GM21576 (cell line): ENCODE results near the gene TLX3.

Experiments
- ATAC-seq: cut with Tn5 transposase; IDR thresholded peaks from one replicate; pipeline ENCODE4 v1.9.1; 2021; ENCODE audit warnings: mild to moderate bottlenecking, moderate library complexity; ENCODE audit not compliant: unreplicated experiment

TLX3 gene

GRCh38 chr5:171300358-171300757, 8.7 kb upstream of the TLX3 start:
- ATAC-seq, result no peak

DNA sequence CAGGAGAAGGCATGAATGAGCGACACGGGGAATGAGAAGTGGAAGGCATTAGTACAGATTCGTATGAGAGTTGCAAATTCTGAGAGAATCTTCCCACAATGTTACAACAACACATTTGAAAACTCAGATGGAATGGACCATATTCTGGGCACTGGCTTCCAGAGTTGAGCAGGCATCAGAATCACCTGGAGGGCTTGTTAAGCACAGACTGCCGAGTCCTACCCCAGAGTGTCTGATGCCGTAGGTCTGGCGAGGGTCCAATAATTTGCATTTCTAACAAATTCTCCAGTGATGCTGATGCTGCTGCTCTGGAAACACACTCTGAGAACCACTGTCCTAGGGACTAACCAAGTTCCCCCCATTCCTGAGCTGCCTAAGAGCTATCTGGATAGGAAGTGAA, 2.9 kb upstream of the TLX3 start:
- ATAC-seq, result no peak

DNA sequence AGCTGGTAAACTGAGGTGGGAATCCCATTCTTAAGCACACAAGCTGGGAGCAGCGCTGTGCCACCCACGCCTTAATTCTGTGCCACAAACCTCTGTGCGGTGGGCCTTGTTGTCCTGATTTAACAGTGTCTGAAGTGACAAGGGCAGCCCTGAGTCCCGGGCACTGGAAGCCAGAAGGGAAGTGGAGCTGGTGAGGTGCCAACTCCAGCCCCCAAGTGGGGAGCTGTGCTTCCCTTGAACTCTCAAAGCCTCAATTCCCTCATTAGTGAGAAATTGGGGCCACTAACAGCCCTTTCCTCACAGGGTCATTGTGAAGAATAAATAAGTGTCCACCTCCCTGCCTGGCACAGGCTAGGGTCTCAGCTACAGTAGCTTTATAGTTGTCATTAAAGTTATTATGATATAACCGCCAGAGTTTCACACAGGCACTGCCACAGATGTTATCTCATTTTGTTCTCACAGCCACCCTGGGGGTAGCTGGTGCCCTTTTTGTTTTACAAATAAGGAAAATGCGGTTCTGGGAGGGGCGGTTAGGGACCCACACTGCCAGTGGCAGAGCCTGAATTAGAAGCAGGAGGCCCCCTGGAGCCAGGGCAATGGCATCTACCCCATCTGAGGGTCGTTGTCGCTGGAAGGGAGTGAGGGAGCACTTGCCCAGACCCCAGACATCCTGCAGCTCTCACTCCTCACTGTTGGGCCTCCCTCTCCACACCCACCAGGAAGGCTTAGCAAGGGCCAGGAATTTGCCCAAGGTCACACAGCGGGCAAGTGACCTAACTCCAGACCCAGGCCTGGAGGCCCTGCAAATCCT, 2.1 kb upstream of the TLX3 start:
- ATAC-seq, result no peak

GRCh38 chr5:171307789-171308452, 1.1 kb upstream of the TLX3 start:
- no peak for ATAC-seq

- ATAC-seq, result no peak
Observed at GRCh38 chr5:171309276-171310211, 496 bp downstream of the TLX3 start.

- ATAC-seq, result no peak
Observed at GRCh38 chr5:171310212-171310818, 1.3 kb downstream of the TLX3 start.

GRCh38 chr5:171310819-171311321, 1.8 kb downstream of the TLX3 start:
- ATAC-seq, result no peak

GRCh38 chr5:171311322-171312077, 2.5 kb downstream of the TLX3 start:
- no peak for ATAC-seq

- no peak for ATAC-seq
Observed at GRCh38 chr5:171312129-171312974, 3.3 kb downstream of the TLX3 start.

GRCh38 chr5:171313481-171314206, 4.6 kb downstream of the TLX3 start:
- no peak for ATAC-seq

- ATAC-seq, result no peak
Observed at GRCh38 chr5:171314728-171315385, 5.8 kb downstream of the TLX3 start.

- ATAC-seq, result no peak
Observed at GRCh38 chr5:171315386-171315891, 6.4 kb downstream of the TLX3 start.

GRCh38 chr5:171315925-171316257, 6.8 kb downstream of the TLX3 start:
- no peak for ATAC-seq

DNA sequence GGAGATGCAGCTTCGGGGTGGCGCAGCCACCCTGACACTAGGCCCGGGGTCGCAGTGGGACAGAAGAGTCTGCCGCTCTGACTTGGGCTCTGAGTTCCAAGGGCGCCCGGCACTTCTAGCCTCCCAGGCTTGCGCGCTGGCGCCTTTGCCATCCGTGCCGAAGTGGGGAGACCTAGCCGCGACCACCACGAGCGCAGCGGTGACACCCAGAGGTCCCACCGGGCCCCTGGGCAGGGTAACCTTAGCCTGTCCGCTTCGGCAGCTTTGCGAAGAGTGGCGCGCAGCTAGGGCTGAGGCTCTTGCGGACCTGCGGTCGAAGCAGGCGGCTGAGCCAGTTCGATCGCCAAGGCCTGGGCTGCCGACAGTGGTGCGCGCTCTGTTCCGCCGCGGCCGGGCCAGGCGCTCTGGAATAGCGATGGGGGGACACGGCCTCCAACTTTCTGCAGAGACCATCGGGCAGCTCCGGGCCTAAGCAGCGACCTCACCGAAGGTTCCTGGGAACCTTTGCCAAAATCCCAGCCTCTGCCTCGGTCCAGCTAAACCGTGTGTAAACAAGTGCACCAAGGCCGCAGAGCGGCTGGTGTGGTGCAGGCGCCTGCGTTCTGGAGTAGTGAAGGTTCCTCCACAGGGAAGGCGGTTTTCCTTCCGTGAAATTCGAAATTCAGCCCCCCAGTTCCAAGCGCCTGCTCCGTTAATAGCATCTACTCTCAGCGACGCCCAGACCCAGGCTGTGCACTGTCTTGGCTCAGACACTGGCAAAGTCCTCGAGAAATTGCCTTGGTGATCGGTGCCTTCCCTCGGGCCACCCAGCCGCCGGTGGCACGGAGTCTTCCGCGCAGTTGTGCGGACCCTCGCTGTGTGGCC, 7.4 kb downstream of the TLX3 start:
- no peak for ATAC-seq

DNA sequence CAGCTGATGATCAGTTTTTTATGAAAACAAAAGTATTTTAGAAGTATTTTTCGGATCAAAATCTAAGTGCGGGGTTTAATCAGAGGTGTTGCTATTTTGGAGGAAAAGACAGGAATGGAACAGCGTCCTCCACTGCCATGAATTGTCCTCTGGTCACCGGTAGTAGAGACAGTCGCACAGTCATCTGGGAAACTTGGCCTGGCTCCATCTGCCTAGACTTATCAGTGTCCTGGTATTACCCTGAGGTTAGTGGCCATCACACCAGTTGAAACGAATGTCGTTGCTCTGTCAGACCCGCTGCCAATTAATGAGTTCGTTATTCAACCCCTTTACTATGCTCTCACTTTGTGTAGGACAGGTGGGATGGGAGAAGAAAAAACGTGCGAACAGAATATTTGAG, 8.2 kb downstream of the TLX3 start:
- ATAC-seq, result no peak

GRCh38 chr5:171318026-171318425, 9.0 kb downstream of the TLX3 start:
- no peak for ATAC-seq

GRCh38 chr5:171321447-171321846, 12.4 kb downstream of the TLX3 start:
- ATAC-seq, result no peak
